GM13976 (cell line): Measurements from ENCODE around the gene SKOR1.

Experiments
- DNase-seq: peaks from one replicate; pipeline ENCODE4 v3.0.0; 2012; ENCODE audit warnings: low spot score
- in situ Hi-C: fragments of 300-500 bp; cut with MboI; formaldehyde crosslinking; loops from one replicate; pipeline ENCODE4 v1.12.0; 2022; ENCODE audit warnings: low sequenced_read_pairs, mixed read lengths, inconsistent platforms; ENCODE audit not compliant: unreplicated experiment
- TF ChIP-seq, protein P1 (sequence below): IDR thresholded peaks from 2 replicates; pipeline ENCODE4 v1.5.1; 2012; ENCODE audit warnings: borderline replicate concordance, mild to moderate bottlenecking; ENCODE audit not compliant: insufficient read depth; ENCODE audit errors: extremely low read depth, missing control alignments, control extremely low read depth

SKOR1 gene

DNA sequence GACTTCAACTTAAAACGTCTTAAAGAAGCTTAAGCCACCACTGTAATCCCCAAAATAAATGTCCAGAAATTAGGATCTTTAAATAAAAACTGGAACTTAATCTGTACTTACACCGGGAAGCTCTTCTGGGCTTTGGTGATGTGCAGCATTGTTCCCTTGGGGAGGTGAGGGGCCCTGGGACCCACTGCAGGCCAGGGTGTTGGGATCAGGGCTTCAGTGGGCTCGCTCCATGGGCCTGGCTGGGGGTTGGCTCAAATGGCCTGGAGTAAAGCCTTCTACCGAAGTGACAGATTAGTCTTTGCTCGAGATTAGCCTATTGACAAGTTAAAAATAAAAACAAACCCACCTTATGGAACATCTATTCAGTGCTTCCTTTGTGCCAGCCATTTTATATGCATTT is 20.7 kb downstream of the SKOR1 start:
- in situ Hi-C loops: loop anchor here (25.0 kb wide), 1 partner anchor 909 kb away; no protein-coding TSS in a partner anchor
- TF ChIP-seq, protein P1, sequence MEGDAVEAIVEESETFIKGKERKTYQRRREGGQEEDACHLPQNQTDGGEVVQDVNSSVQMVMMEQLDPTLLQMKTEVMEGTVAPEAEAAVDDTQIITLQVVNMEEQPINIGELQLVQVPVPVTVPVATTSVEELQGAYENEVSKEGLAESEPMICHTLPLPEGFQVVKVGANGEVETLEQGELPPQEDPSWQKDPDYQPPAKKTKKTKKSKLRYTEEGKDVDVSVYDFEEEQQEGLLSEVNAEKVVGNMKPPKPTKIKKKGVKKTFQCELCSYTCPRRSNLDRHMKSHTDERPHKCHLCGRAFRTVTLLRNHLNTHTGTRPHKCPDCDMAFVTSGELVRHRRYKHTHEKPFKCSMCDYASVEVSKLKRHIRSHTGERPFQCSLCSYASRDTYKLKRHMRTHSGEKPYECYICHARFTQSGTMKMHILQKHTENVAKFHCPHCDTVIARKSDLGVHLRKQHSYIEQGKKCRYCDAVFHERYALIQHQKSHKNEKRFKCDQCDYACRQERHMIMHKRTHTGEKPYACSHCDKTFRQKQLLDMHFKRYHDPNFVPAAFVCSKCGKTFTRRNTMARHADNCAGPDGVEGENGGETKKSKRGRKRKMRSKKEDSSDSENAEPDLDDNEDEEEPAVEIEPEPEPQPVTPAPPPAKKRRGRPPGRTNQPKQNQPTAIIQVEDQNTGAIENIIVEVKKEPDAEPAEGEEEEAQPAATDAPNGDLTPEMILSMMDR: no peak
- no peak for DNase-seq

DNA sequence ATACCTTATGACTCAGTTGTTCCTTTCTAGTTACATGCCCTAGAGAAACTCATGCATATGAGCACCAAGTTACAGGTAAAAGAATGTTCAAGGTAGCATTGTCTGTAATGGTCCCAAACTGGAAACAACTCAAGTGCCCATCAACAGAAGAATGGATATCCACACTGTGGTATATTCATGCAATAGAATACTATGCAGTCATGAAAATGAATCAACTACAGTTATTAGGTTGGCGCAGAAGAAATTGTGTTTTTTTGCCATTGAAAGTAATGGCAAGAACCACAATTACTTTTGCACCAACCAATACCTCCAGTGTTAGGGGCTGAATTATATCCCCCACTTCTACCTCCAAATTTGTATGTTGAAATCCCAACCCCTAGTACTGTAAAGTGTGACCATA is 24.2 kb downstream of the SKOR1 start:
- TF ChIP-seq, protein P1: no peak
- DNase-seq: no peak
- in situ Hi-C loops: loop anchor here (25.0 kb wide), 1 partner anchor 912 kb away; no protein-coding TSS in a partner anchor

GRCh38 chr15:67850336-67850735 is 25.0 kb downstream of the SKOR1 start:
- no peak for DNase-seq
- in situ Hi-C loops: loop anchor here (25.0 kb wide), 2 partner anchors 212 to 312 kb away; partner anchors contain the start of gene PIAS1
- TF ChIP-seq, protein P1: no peak

- DNase-seq: no peak
- TF ChIP-seq, protein P1: no peak
- in situ Hi-C loops: loop anchor here (25.0 kb wide), 2 partner anchors 211 to 311 kb away; partner anchors contain the start of gene PIAS1
Measured at GRCh38 chr15:67850994-67851571, 25.8 kb downstream of the SKOR1 start.

DNA sequence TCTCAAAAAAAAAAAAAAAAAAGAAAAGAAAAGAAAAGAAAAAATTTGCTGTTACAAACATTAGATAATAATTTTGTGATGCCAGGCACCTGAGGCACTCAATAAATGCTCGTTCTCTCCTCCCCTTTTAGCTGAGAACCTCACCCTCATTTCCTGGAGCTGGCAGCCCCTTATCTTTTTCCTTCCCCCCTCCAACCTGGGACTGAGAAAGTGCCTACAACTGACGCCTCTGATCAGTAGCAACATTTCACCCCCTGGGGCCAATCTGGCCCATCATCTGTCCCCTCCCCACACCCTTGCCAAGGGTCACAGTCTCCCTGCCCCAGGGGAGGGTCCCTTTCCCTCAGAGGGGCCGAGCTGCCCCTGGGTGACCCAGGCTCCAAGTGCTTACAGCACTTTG is 27.1 kb downstream of the SKOR1 start:
- no peak for DNase-seq
- TF ChIP-seq, protein P1: no peak
- in situ Hi-C loops: loop anchor here (25.0 kb wide), 2 partner anchors 210 to 310 kb away; partner anchors contain the start of gene PIAS1

DNA sequence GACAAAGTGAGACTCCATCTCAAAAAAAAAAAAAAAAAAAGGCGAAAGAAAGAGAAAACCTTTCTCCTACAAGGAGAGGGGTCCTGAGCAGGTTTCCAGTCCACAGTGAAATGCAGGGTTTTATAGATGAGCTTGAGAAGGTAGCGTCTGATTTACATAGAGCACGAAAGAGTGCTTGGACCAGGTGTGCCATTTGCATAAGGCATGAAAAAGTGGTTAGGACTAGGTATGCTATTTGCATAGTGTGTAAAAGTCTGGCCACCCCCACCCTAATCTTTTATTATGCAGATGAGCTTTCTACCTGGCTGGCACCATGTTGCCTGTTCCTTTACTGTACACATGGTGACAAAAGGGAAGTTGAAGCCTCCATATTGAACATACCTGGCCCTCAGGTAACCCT is 28.1 kb downstream of the SKOR1 start:
- TF ChIP-seq, protein P1: no peak
- no peak for DNase-seq
- in situ Hi-C loops: loop anchor here (25.0 kb wide), 2 partner anchors 209 to 309 kb away; partner anchors contain the start of gene PIAS1

- DNase-seq: no peak
- TF ChIP-seq, protein P1: no peak
- in situ Hi-C loops: loop anchor here (25.0 kb wide), 2 partner anchors 208 to 308 kb away; partner anchors contain the start of gene PIAS1
Measured at GRCh38 chr15:67854358-67854757, 29.0 kb downstream of the SKOR1 start.
